ENCODE measurements around the gene LMO1.

Gene LMO1

DNA sequence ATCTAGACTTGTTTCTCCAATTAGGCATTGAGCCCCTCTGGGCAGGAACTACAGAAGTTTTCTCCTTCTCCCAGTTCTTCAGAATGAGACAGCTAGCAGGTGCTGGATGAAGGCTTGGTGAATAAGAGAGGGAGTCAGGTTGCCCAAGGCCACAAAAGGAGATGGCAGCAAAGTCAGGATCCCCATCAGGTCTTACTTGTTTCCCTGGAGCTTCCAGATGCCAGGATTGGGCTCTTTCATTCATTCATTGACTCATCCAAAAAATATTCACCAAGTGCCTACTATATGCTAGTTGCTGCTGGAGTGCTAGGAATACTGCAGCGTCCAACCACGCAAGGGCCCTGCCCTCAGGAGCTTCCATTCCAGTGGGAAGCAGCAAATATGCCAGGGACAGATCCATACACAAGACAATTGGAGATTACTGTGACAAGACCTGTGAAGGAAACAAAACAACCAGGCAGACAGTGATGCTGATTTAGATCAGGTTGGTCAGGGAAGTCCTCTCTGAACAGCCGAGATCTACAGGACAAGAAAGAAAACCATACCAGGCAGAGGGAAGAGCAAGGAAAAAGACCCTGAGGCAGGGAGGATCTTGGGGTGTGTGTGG is 24.6 kb upstream of the LMO1 start:
- no peak for DNase-seq

DNA sequence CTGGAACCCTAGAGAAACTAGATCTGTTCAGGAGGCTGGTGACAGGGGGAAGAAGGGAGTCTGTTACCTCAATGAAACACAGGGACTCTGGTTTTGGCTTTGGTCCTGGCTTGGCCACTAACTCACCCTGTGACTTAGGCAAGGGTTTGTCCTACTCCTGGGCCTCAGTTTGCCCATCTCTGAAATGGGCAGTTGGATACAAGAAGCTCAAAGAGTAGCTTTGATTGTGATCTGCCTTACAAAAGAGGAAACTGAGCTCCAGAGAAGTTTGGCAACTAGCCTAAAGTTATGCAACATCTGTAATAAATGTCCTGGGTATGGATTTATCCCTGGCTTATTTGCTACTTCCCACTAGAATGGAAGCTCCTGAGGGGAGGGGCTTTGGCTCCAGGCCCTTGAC is 24.0 kb upstream of the LMO1 start:
- no peak for DNase-seq

DNA sequence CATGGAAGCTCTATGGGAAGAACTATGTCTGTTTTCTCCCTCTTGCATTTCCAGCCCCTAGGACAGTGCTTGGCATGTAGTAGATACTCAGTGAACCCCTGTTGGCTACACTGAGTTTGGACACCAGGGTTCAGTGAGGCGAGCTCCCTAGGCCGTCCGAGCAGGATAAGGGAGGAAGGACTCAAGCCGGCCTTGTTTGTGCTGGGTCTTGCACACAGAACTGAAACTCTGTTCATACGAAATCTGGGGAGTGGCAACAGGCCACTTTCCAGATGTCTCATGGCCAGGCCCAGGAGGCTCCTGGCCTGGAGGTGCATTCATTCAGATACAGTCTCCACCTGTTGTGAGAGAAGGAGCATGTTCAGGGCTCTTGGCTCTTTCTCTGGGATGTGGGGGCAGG is 23.6 kb upstream of the LMO1 start:
- DNase-seq, result no peak

DNA sequence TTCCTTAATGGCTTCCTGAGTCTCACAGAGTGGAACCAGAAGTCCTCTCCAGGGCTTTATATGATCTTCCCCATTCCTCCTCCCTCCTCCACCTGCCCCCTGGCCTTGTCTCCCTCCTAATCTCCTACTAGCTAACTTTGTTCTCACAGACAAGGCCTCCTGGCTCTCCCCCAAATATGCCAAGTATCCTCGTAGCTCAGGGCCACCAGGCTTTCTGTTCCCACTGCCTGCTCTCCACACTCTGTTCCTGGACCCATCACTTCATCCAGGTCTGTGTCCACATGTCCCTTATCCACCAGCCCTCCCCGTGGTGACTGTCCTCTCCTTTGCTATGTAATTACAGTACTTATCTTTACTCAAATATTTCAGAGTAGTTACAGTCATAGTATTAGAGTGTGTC is 23.2 kb upstream of the LMO1 start:
- DNase-seq, result no peak

DNA sequence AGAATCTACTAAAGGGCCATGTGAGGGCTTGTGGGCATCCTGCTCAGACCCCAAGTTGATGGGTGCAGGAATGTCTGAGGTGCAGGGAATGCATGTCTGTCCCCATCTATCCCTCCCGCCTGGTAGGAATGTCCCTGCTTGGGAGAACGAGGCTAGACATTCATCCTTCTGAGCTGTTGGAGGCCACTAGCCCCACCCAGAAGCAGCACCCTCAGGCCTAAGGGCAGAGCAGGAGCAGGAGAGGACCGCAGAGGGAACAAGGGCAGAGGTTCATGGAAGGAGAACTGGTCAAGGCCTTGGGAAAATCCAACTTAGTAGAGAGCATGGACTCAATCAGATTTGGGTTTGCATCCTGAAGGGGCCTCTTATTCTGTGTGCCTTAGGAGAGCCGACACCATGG is 22.1 kb upstream of the LMO1 start:
- DNase-seq, result no peak

DNA sequence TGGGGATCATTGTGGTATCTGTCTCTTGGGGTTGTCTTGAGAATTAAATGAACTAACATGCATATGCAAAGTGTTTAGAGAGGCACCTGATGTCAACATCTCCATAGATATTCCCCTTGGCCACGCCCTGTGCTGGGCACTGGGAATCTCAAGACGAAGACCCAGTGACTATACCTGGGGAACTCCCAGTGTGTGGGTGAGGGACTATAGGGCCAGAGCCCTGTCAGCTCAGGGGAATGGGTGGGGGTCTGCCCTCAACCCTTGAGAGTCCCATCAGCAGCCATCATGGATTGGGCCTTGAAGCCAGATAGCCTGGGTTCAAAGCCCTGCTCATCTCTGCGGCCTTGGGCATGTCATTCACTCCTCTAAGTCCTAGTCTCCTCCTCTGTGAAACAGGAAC is 21.6 kb upstream of the LMO1 start:
- no peak for DNase-seq

DNA sequence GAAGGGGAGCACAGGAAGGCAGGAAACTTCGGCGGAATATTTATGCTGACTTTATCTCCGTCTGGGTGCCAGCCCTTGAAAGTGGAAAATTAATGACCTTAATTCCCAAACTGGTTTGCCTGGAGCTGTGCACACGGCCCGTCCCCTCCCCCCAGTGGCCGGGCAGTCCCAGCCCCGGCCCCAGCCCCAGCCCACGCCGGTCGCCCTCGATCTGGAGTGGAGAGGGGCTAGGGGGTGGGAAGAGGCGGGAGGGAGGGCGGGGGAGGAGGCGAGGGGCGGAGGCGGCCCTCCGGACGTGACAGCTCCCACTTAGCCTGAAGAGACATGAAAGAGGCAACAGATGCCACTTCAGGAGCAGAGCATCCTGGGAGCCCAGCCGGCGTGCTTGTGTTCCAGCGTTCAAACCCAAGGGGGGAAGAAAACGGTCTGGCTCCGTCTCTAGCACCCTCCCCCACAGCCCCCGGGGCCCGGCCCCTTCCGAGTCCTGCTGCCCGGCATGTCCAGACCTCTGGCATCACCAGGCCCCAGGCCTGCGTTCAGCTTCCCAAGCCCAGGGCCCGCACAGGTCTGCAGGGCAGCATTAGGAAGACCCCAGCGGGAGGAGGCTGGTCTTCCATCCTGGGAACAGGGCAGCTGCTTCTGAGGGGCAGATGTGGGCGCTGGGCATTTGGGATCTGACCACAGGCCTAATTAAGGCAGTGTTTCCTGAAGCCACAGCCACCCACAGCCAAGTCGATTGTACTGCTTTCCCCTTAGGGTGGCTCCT is 20.0 kb upstream of the LMO1 start:
- no peak for DNase-seq

DNA sequence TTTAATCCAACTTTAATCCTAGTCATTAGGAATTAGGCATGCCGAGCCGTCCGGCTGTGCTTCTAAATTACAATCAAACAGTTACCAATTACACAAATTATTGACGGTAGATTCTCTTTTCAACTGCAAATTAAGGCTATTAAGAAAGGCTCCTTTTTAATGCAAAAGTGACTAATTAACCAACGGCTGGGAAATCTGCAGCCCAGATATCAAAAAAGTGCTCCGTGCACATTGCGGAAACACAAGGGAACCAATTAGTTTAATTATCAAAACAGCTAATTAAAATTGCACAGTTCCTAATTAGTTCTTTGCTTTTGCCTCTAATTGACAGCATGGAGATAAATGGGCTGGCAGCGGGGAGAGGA is 19.4 kb upstream of the LMO1 start:
- DNase-seq, result no peak

DNA sequence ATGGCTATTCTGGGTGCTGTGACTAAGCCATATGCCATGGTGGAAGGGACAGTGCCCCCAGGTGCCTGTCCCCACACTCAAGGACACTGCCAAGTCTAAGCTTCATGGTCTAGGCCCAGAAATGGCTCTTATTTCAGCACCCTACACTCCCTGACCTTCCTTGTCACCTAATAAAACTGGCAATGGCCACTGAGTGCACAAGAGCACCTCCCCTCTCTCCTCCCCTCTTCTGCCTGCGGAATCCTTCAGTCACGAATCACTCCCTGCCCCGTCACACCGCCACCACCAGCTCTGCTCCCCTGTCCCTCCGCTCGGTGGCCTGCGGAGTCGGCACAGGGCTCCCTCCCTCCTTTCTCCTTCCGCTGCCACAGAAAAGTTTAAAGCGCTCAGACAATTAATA is 19.0 kb upstream of the LMO1 start:
- no peak for DNase-seq

DNA sequence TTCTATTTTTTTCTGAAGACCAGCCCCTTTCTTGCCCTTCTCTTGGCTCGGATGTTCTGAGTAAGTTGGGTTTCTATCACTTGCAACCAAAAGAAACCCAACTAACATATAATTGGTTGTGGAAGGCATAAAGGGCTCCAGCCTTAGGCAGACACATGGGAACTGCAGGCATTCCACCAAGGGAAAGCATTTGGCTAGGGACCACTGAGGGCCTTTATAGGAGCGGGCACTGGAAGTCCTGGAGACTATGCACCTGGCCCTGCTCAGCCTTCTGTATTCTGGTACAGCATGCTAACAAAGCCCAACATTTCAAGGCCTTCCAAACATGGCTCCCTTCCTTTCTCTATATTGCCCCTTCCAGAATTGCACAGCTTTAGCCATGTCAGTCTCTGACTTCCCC is 17.6 kb upstream of the LMO1 start:
- DNase-seq, result no peak

DNA sequence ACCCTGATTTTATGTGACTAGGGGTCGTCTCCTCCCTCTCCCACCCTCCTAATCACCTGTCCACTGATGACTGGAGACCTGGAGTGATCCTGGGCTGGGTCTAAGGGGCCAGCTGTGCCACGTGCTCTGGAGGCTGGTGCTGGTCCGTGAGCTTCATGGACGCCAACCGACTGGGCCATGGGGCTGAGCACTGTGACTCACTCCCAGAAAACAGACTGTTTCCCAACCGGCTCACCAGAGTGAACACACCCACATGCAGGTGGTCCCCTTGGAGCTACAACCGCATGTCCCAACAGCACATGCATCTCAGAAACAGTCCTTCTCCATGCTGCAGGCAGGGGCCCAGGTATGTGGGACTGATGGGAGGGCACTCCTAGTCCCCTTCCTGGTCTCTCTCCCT is 14.0 kb upstream of the LMO1 start:
- DNase-seq, result no peak

DNA sequence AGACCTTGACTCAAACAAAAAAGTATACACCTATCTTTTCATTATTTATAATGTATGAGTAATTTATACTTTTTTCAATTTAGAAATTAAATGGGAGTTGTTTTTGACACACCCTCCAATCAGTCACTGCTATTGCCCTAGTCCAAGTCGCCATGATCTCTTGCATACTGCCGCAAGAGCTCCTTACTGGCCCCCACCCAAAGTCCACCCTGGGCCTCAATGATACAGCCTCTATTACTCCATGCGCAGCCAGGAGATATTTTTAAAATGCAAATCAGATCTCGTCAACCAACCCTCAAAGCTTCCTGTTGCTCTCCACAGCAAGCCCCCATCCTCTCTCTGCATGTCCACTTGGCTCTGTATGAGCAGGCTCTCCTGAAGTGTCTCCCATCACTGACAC is 12.8 kb upstream of the LMO1 start:
- DNase-seq, result no peak

DNA sequence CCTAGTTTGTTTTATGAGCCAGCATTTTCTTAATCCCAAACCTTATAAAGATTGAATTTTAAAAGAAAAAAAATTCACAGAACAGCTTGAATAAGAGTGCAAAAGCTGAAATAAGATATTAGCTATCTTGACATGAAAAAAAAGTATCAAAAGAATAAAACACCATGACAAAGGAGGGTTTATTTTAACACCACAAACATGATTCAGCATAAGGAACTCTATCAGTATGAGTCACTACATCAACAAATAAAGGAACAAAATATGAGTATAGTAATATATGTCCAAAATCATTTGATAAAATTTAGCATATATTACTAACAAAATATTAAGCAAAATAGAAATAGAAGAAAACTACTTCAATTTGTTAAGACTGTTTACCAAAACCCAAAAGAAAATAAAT is 9.6 kb upstream of the LMO1 start:
- no peak for DNase-seq

DNA sequence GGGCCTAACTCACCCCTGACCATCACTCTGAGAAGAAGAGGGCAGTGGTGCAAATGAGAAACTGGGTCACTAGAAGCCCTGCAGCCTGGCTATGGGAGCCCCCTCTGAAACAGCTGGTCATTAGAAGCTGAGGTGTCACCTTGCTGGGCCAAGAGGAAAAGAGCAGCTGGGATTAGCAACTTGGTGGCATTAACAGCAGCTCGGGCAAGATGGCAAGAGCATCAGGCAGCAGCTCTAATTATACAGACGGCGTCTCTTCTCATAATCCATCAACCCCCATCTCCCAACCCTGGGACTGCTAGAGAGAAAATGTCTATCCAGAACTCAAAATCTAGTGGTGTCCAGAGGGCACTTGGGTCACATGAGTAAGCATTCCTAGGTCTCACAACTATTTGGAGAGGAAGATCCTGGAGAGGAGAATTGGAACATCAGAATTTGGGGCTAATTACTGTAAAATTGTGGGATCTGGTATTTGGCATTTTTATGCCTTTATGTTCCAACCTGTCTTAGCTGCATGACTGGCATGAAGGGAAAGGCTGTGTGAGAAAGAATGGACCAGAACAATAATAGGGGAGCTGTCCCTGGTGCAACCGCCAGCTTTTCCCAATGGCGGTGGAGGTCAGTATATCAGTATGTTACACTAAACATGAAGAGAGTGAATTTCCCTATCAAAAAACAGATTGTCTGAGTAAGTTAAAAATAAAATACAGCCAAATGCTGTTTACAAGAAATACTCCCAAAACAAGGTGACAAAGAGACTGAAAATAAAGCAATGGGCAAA is 7.6 kb upstream of the LMO1 start:
- no peak for DNase-seq

DNA sequence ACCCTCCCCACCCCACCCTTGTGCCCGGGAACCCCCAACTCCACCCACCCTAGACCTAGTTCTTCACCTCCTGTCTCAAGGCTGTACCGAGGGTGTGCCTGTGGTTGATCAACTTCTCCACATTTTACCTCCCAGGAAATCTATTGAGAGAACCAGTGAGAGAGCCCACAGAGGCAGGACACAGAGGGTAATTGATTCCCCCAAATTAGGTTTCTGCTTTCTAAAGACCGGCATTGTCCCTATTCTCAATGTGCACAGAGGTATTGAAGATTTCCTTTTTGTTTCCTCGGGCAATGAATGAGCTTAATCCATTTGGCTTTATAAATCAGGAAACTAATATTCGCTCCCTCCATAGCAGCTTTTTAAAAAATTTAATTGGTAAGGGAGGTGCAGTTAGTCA is 6.0 kb upstream of the LMO1 start:
- DNase-seq, result no peak

DNA sequence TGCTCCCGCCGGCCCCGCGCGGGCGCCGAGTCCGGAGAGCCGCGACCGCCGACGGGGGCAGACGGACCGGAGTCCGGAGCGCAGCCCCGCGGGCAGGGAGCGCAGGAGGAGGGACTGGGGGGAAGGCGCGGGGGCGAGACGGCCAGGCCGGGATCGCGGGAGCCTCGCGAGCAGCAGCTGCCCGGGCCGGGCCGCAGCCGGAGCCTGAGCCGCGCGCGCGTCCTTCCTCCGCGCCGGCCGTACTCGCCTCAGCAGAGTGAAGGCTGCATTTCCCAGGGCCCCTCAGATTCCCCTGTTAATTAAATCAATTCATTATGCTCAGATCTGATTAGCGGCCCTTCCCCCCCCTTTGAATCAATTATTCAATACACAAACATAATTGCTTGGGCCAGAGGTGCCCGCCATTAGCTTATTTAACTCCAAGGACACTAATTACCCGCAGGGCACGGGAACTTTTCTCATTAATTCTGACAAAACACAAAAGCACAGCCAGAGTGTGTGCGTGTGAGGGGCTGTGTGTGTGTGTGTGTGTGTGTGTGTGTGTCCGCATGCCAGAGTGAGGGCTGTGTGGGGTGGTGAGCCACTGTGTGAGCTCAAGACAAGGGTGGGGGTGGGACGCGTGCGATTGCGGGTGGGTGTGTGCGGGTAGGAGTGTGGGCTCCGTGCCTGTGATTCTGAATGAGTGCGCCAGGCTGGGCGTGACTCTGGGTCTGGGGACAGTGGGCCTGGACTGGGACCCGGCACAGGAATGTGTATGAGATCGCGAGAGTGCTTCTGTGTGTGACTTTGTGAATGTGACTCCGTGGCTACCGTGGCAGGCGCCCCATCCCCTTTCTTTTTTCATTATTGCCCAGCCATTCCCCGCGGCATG is 5.1 kb upstream of the LMO1 start:
- DNase-seq, result no peak

DNA sequence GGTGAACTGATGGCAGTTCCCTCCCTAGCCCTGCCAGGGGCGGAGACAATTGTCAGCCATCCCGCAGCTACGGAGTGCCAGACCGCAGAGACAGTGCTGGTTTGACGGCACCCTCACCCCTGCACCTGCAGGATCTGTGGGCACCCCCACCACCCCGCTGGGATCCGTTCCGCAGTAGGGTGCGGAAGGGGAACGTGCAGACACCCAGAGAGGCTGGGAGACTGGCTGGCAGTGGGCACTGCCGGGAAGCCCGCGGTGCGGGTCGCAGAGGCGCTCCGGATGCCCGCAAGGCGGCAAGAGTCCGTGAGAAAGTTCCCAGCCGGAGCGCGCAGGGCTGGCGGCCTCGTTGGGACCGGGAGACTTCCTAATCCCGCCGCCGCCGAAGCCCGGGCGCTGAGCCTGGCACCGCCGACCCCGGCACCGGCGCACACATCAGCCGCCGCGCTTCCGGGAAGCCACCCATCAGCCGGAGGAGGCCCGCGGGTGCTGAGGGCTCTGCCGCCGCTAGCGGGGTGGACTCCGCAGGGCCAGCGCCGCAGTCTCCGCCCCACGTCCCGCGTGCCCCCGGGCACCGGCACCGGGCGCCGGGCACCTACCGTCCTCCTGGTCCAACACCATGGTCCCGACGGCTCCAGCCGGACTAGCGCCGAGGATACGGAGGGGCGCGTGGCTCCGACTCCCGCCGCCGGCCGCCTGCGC is 4.3 kb upstream of the LMO1 start:
- DNase-seq, result no peak

DNA sequence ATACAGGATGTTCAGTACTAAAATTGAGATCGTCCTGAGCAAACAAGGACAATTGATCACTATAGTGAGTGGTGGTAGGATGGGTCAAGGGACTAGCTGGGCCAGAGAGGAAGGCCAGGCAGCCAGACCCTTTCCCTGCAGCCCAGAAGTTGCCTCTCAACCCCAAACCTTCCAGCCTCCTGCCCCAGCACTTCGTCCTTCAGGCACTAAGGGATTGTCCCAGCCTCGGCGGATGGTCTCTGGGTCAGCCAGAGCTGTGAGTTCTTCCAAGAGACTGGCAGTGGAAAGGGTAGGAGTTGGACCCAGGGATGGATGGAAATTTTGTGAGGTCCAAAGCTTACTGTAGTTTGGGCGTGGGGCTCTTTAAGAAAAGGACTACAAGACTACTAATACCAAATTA is 3.6 kb upstream of the LMO1 start:
- no peak for DNase-seq

DNA sequence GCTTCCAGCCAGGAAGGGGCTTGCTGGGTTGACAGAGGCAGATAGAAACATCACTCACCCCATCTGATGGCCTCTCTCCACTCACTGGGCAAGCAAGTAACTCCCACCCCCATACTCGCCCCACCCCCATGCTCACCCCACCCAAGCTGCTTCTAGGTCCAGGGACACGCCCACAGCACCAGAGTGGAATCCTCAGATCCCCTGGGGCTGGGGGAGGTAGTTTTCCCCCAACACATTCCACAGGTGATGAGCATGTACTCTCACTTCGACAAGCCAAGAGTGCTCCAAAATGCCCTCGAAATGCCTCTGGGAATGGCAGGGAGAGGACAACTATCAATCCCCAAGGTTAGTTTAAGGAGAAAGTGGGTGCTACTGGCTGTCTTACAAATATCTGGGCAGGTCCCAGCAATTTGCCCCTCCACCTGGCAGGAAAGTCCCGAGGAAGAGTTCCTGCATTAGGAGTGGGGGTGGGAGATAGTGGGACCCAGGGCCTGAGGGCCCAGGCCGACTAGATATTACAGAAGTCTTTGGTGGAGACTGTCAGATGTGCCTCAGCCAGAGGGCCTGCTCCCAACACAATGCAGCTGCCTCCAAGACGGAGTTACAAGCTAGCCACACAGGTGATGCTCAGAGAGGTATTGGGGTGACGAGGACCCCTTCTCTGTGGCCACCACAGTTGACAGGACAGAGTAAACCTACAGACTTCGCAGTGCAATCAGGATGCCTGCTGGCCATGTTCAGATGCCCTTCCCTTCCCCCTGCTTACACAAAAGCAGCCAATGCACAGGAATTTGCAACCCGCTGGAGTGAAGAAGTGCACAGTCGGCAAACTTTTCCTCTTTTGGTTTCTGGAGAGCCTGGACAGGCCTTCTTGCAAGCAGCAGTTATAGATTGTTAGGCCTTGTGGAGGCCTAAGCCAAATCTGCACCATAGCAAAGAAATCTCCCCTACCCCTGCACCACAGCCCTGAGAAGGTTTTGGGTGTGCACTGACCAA is 2.9 kb upstream of the LMO1 start:
- no peak for DNase-seq

DNA sequence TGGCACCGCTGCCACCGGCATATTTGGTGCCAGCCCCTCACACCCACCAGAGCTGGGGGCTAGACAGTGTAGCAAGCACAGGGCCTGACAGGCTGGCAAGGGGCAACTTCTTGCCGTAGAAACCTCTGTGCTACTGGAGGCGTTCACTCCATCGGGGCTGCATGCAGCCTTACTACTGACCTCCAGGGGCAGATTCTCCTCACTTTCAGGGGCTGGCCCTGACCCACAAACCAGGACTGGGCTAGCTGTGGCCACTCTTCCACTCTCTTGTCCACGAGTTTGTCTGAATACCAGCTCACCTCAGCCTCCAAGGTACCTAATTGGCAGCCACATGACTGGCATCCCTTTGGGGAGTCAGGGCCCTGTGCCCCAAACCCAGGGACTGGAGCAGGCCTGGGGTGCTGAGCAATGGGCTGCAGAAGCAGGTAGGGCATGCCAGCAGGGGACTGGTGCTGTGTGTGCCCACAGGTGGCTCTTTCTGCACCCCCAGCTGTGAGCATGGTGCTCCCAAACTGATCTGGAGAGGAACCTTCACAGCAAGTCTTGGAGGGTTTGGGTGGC is 2.1 kb upstream of the LMO1 start:
- DNase-seq, result no peak

DNA sequence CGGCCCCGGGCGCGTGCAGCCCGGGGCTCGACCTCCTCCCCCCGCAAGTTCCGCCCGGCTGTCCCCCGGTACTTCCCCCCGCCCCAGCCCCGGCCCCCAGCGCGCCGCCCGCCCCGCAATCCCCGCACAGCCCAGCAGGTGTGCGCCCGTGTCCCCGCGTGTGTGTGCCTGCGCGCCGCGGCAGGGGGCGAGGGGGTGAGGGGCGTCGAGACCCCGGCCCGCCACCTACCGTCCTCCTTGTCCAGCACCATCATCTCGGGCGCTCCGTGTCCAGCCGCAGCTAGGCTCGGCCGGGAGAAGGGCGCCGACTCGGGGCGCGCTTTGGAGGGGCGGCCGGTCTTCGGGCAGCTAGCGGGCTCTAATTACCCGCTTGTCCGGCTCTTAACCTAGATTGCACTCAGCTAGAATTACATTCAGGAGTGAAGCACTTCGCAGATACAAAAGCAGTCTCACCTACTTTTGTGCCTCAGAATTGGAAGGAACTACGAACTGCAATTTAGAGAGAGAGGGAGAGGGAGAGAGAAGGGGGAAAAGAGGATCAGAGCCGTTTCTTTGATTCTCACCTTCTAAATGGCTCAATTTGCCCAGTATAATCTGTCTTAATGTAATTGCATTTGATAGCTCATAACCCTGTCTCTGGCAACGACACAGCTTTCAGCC is 439 bp downstream of the LMO1 start:
- no peak for DNase-seq
